Tibial nerve (tissue), 4 donors: ENCODE measurements around the gene STON1.

Source experiments
- CTCF ChIP-seq, 5 experiments: fragments of 200-600 bp in 3 of 5; fragments of 450-650 bp in 2 of 5; sonication (generic) in 3 of 5; IDR thresholded peaks; one replicate each; pipeline ENCODE4 v1.5.1; 2016 to 2019; ENCODE audit warnings: antibody characterized with exemption in 5 of 5, mild to moderate bottlenecking in 3 of 5, moderate library complexity in 2 of 5
- EP300 ChIP-seq, 2 donors: sonication (generic); formaldehyde crosslinking; IDR thresholded peaks; one replicate each; pipeline ENCODE4 v1.6.1; 2017; ENCODE audit warnings: antibody characterized with exemption in 2 of 2, mild to moderate bottlenecking in 1 of 2
- POLR2A ChIP-seq, 2 donors: fragments of 450-650 bp; IDR thresholded peaks; one replicate each; pipeline ENCODE4 v1.6.1; 2017; ENCODE audit warnings: antibody characterized with exemption in 2 of 2, mild to moderate bottlenecking in 2 of 2, moderate library complexity in 2 of 2

GRCh38 chr2:48511849-48512470, 18.0 kb upstream of the STON1 start:
- TF ChIP-seq POLR2A (IDR thresholded peaks at IDR 0.05) (no peak), CTCF (IDR thresholded peaks at IDR 0.05) (no peak), EP300 (IDR thresholded peaks at IDR 0.05) (no peak)
